K562 (cell line): Measurements from ENCODE around the gene STRA6. TPM values are rescaled to one million over a fixed set of nuclear protein-coding genes. Genes with fewer than 3 reads are reported as not detected.

Experiments
- ATAC-seq: fragments of 200-7000 bp; cut with Tn5 transposase; 3 replicates; pipeline ENCODE4 v1.9.1; 2020; ENCODE audit warnings: moderate library complexity
- BruUV-seq: library from RNA; stranded (reverse); fragments of 400-500 nt; replicated peaks from 2 replicates; lab custom pipeline; 2021; lab: Mats Ljungman, UMichigan
- CTCF ChIA-PET: fragments of 300-600 bp; formaldehyde crosslinking; extraction: SDS; loops from one replicate; lab custom pipeline; 2021; ENCODE audit warnings: low intra/inter-chr PET ratio; lab: Yijun Ruan, JAX
- POLR2A ChIA-PET: fragments of 300-600, 350-650 bp; sonication (Branson Sonifier 250); formaldehyde crosslinking; extraction: SDS; loops from one replicate; lab custom pipeline; 2021; ENCODE audit warnings: antibody characterized with exemption, inconsistent platforms; lab: Yijun Ruan, JAX
- DNase-seq, 4 experiments: peaks; one replicate each; pipeline versions ENCODE4 v3.0.0 to v3.0.0-alpha.2; 2011 to 2018; ENCODE audit warnings: low spot score in 3 of 4, mixed read lengths in 3 of 4; ENCODE audit errors: extremely low read depth in 1 of 4
- FAIRE-seq: peaks from 2 replicates; lab custom pipeline; 2011; peaks lifted over from hg19 to GRCh38; lab: Jason Lieb, UNC
- H2AFZ ChIP-seq: 2 replicates; pipeline ENCODE4 v1.6.0; 2011; ENCODE audit warnings: low read depth, low read length, control low read depth, inconsistent platforms
- H3K27ac ChIP-seq: fragments of 200-600 bp; 3 replicates; pipeline ENCODE4 v1.8.0; 2011; ENCODE audit warnings: low read depth, mild to moderate bottlenecking, control low read depth, inconsistent platforms, low read length, moderate library complexity, mixed read lengths; ENCODE audit errors: extremely low read depth
- H3K27me3 ChIP-seq, 2 experiments: fragments of 300-600 bp in 1 of 2; 2 replicates in 1 of 2; 3 replicates in 1 of 2; pipeline versions ENCODE4 v1.6.0 to v1.8.0; 2011; ENCODE audit warnings: inconsistent platforms in 2 of 2, low read length in 2 of 2, mild to moderate bottlenecking in 1 of 2, mixed read lengths in 1 of 2, moderate library complexity in 1 of 2; ENCODE audit not compliant: control insufficient read depth in 2 of 2, insufficient read depth in 2 of 2
- H3K36me3 ChIP-seq: fragments of 300-600 bp; 3 replicates; pipeline ENCODE4 v1.8.0; 2011; ENCODE audit warnings: mild to moderate bottlenecking, low read length, inconsistent platforms; ENCODE audit not compliant: control insufficient read depth, insufficient read depth
- H3K4me1 ChIP-seq, 2 experiments: fragments of 200-600 bp in 1 of 2; replicated peaks in 1 of 2; 2 replicates in 1 of 2; 3 replicates in 1 of 2; pipeline versions ENCODE4 v1.5.1 to v1.8.0; 2011; ENCODE audit warnings: inconsistent platforms in 2 of 2, low read length in 2 of 2, mild to moderate bottlenecking in 1 of 2, mixed read lengths in 1 of 2, moderate library complexity in 1 of 2; ENCODE audit not compliant: control insufficient read depth in 2 of 2, insufficient read depth in 2 of 2
- H3K4me2 ChIP-seq: 2 replicates; pipeline ENCODE4 v1.6.1; 2011; ENCODE audit warnings: low read length, control low read depth, inconsistent platforms, mixed read lengths; ENCODE audit not compliant: insufficient read depth
- H3K4me3 ChIP-seq: fragments of 200-600 bp; sonication (generic), shearing (Covaris generic); 2 replicates; pipeline ENCODE4 v1.5.1; 2016; ENCODE audit warnings: control low read depth, inconsistent platforms
- H3K79me2 ChIP-seq: fragments of 200-600 bp; 3 replicates; pipeline ENCODE4 v1.8.0; 2011; ENCODE audit warnings: low read length, inconsistent platforms; ENCODE audit not compliant: control insufficient read depth, insufficient read depth
- H3K9ac ChIP-seq, 2 experiments: 2 replicates each; pipeline versions ENCODE4 v1.6.0 to v1.6.1; 2011; ENCODE audit warnings: low read depth in 2 of 2, low read length in 2 of 2, control low read depth in 1 of 2, inconsistent platforms in 1 of 2, mild to moderate bottlenecking in 1 of 2, mixed read lengths in 1 of 2; ENCODE audit not compliant: insufficient read depth in 1 of 2
- H3K9me1 ChIP-seq: one replicate; pipeline ENCODE4 v1.6.0; 2011; ENCODE audit warnings: inconsistent platforms, mild to moderate bottlenecking, low read length, moderate library complexity; ENCODE audit not compliant: control insufficient read depth, insufficient read depth
- H3K9me3 ChIP-seq: replicated peaks from 2 replicates; pipeline ENCODE4 v1.5.1; 2011; ENCODE audit warnings: low read depth, low read length, inconsistent platforms; ENCODE audit not compliant: control insufficient read depth, insufficient read depth
- H4K20me1 ChIP-seq: replicated peaks from 2 replicates; pipeline ENCODE4 v1.6.1; 2011; ENCODE audit warnings: low read length, inconsistent platforms, mixed read lengths; ENCODE audit not compliant: control insufficient read depth, insufficient read depth
- CHD4 ChIP-seq: fragments of 200-600 bp; sonication (generic); IDR thresholded peaks from 3 replicates; pipeline ENCODE4 v1.6.1; 2012; ENCODE audit warnings: low read depth, mild to moderate bottlenecking, mixed read lengths, low read length, inconsistent platforms; ENCODE audit not compliant: insufficient read depth, insufficient replicate concordance, poor library complexity, severe bottlenecking
- JUN ChIP-seq, 2 experiments: sonication (generic) in 1 of 2; formaldehyde crosslinking in 1 of 2; IDR thresholded peaks; 2 replicates each; pipeline versions ENCODE4 v1.6.1 to v1.8.0; 2012 to 2022; ENCODE audit warnings: borderline replicate concordance in 2 of 2, mild to moderate bottlenecking in 2 of 2, improper control_type of control experiment in 1 of 2, low read depth in 1 of 2, low read length in 1 of 2, missing genetic modification reagents in 1 of 2
- POLR3A ChIP-seq: IDR thresholded peaks from 2 replicates; pipeline ENCODE4 v1.6.1; 2011; ENCODE audit warnings: borderline replicate concordance, mild to moderate bottlenecking, moderate library complexity; ENCODE audit not compliant: insufficient read length, insufficient read depth; ENCODE audit errors: extremely low read depth
- SRSF7 ChIP-seq: fragments of 200-400 bp; formaldehyde crosslinking; optimal IDR thresholded peaks from 2 replicates; pipeline ENCODE3; 2017; ENCODE audit warnings: mild to moderate bottlenecking, low read depth, low read length
- WGBS: fragments of 100-300 bp; shearing (Covaris generic); methylation state at CpG from one replicate; pipeline ENCODE4 v1.1.6; 2016; ENCODE audit warnings: low coverage, mixed read lengths; ENCODE audit not compliant: insufficient coverage; ENCODE audit errors: missing lambda C conversion rate; 5-methylcytosine and 5-hydroxymethylcytosine counted together
- in situ Hi-C: fragments of 300-500 bp; cut with MboI; formaldehyde crosslinking; loops from 4 replicates; pipeline ENCODE4 v1.15.0; 2018; ENCODE audit warnings: inconsistent platforms, mixed read lengths
- intact Hi-C: fragments of 100-400 bp; cut with micrococcal nuclease; formaldehyde crosslinking; loops from 2 replicates; pipeline ENCODE4 v1.14.2; 2022
- polyA plus RNA-seq, 8 experiments: library from polyadenylated mRNA; depleted of rRNA in 4 of 8; stranded (reverse) in 5 of 8; unstranded in 3 of 8; fragments of >200 nt; fragmentation: Nextera tagmentation in 2 of 8; fragmentation: Illumina TruSeq in 1 of 8; extraction: Ambion mirVana in 2 of 8; extraction: Trizol in 1 of 8; gene quantifications; 2 replicates each; pipeline versions ENCODE4 v1.2.1 to v1.2.3, GENCODE V29; 2011 to 2014; ENCODE audit warnings: inconsistent platforms in 1 of 8, missing spikeins in 1 of 8
- total RNA-seq, 7 experiments: library from RNA; depleted of rRNA in 6 of 7; stranded (reverse); fragments of >200 nt in 6 of 7; fragmentation: Illumina TruSeq in 2 of 7; extraction: Trizol in 2 of 7; gene quantifications; 2 replicates each; pipeline versions ENCODE4 v1.2.1 to v1.2.3, GENCODE V29; 2011 to 2021; ENCODE audit warnings: low replicate concordance in 1 of 7
- TF ChIP-seq, protein P1 (sequence below): fragments of 450-650 bp; IDR thresholded peaks from 2 replicates; pipeline ENCODE4 v1.6.1; 2017; ENCODE audit warnings: mild to moderate bottlenecking, moderate library complexity
- TF ChIP-seq, protein P2 (sequence below): sonication (generic); formaldehyde crosslinking; IDR thresholded peaks from 2 replicates; pipeline ENCODE4 v1.4.0; 2020; ENCODE audit warnings: mild to moderate bottlenecking, missing genetic modification reagents
- TF ChIP-seq, protein P3 (sequence below): fragments of 250-450 bp; sonication (Bioruptor Pico); IDR thresholded peaks from 2 replicates; pipeline ENCODE4 v1.9.0; 2021; ENCODE audit warnings: mild to moderate bottlenecking, inconsistent platforms
- TF ChIP-seq, protein P4 (sequence below): IDR thresholded peaks from 2 replicates; pipeline ENCODE4 v1.6.1; 2011; ENCODE audit warnings: borderline replicate concordance, low read depth, mild to moderate bottlenecking, moderate library complexity, low read length; ENCODE audit not compliant: insufficient read depth, poor library complexity, severe bottlenecking

Gene STRA6
- total and polyA plus RNA-seq, 9 of the 15 experiments (the other 6 are each of a cell fraction or from before 2014, with no cell fraction given): 0.04 to 2.0 (median 0.43) TPM; not detected in 2

DNA sequence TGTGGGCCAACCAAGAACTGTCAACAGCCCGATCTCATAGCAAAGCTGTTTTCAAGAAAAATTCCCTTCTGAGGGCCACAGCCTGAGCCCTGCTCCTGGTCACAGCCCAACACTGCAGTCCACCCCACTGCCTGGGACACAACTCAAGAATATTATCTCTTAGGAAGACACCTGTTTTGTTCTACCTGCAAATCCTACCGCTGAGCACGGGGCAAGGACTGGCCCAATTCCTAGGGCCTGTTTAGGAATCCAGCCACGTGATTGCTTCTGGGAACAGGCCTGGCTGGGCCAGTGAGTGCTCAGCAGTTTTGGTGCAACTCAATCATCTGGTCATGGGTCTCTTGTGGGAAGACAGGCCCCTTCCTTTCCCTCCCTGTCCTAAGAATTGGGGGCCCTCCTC lies 63.9 kb downstream of the STRA6 start:
- in situ Hi-C loops: loop anchor here (25.0 kb wide), 1 partner anchor 1149 kb away; the partner anchor contains the start of gene GOLGA6D
- ATAC-seq: no peak
- ChIA-PET POLR2A (interaction anchor here (0.6 kb wide), 1 partner anchor 105 kb away, joined by 4 read pairs; no protein-coding TSS in a partner anchor), CTCF (no interaction called here)
- Histone ChIP-seq H3K4me1 (peaks cover 0 to 5% of the 10 kb centered on the region in 2 experiments; a peak in 1 of 5 replicates), H3K9me3 (no peaks in the 10 kb centered on the region), H3K79me2 (no peaks in the 10 kb centered on the region), H4K20me1 (0 out of 2 replicates have a peak, but pooled peaks cover 3% of the 10 kb centered on the region), H2AFZ (no peak overlapping the region), H3K27me3 (peaks cover 16 to 32% of the 10 kb centered on the region in 2 experiments), H3K9ac (no peak overlapping the region)
- no peak for FAIRE-seq
- DNase-seq: no peak
- no TSS peak for BruUV-seq
- TF ChIP-seq, protein P1, sequence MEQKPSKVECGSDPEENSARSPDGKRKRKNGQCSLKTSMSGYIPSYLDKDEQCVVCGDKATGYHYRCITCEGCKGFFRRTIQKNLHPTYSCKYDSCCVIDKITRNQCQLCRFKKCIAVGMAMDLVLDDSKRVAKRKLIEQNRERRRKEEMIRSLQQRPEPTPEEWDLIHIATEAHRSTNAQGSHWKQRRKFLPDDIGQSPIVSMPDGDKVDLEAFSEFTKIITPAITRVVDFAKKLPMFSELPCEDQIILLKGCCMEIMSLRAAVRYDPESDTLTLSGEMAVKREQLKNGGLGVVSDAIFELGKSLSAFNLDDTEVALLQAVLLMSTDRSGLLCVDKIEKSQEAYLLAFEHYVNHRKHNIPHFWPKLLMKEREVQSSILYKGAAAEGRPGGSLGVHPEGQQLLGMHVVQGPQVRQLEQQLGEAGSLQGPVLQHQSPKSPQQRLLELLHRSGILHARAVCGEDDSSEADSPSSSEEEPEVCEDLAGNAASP: no peak
- no peak for TF ChIP-seq POLR3A
- TF ChIP-seq SRSF7: no peak
- no peak for TF ChIP-seq CHD4
- TF ChIP-seq JUN (IDR thresholded peaks at IDR 0.05; ENCODE audit: borderline replicate concordance, low read depth, low read length): no peak
- TF ChIP-seq JUN (CRISPR knock-in tag; IDR thresholded peaks at IDR 0.05; ENCODE audit: borderline replicate concordance): no peak
- TF ChIP-seq, protein P2, sequence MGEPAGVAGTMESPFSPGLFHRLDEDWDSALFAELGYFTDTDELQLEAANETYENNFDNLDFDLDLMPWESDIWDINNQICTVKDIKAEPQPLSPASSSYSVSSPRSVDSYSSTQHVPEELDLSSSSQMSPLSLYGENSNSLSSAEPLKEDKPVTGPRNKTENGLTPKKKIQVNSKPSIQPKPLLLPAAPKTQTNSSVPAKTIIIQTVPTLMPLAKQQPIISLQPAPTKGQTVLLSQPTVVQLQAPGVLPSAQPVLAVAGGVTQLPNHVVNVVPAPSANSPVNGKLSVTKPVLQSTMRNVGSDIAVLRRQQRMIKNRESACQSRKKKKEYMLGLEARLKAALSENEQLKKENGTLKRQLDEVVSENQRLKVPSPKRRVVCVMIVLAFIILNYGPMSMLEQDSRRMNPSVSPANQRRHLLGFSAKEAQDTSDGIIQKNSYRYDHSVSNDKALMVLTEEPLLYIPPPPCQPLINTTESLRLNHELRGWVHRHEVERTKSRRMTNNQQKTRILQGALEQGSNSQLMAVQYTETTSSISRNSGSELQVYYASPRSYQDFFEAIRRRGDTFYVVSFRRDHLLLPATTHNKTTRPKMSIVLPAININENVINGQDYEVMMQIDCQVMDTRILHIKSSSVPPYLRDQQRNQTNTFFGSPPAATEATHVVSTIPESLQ (CRISPR knock-in tag): no peak
- TF ChIP-seq, protein P3, sequence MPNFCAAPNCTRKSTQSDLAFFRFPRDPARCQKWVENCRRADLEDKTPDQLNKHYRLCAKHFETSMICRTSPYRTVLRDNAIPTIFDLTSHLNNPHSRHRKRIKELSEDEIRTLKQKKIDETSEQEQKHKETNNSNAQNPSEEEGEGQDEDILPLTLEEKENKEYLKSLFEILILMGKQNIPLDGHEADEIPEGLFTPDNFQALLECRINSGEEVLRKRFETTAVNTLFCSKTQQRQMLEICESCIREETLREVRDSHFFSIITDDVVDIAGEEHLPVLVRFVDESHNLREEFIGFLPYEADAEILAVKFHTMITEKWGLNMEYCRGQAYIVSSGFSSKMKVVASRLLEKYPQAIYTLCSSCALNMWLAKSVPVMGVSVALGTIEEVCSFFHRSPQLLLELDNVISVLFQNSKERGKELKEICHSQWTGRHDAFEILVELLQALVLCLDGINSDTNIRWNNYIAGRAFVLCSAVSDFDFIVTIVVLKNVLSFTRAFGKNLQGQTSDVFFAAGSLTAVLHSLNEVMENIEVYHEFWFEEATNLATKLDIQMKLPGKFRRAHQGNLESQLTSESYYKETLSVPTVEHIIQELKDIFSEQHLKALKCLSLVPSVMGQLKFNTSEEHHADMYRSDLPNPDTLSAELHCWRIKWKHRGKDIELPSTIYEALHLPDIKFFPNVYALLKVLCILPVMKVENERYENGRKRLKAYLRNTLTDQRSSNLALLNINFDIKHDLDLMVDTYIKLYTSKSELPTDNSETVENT (CRISPR knock-in tag): no peak
- TF ChIP-seq, protein P4, sequence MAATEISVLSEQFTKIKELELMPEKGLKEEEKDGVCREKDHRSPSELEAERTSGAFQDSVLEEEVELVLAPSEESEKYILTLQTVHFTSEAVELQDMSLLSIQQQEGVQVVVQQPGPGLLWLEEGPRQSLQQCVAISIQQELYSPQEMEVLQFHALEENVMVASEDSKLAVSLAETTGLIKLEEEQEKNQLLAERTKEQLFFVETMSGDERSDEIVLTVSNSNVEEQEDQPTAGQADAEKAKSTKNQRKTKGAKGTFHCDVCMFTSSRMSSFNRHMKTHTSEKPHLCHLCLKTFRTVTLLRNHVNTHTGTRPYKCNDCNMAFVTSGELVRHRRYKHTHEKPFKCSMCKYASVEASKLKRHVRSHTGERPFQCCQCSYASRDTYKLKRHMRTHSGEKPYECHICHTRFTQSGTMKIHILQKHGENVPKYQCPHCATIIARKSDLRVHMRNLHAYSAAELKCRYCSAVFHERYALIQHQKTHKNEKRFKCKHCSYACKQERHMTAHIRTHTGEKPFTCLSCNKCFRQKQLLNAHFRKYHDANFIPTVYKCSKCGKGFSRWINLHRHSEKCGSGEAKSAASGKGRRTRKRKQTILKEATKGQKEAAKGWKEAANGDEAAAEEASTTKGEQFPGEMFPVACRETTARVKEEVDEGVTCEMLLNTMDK: no peak
- TF ChIP-seq, all 486 proteins: peak for 0
- Histone ChIP-seq H3K27ac (no peak overlapping the region), H3K4me3 (no peak overlapping the region), H3K36me3 (no peaks in the 10 kb centered on the region), H3K4me2 (no peak overlapping the region), H3K9me1 (no peaks in the 10 kb centered on the region)
- intact Hi-C loops: no loop called here
- WGBS: 0% methylated on average over 4 of the region's 4 CpGs
